D341Med (cell line): ENCODE data around the gene GIPR.
"Not testable (repeated sequence)": the region's sequence is repeated elsewhere in the genome, so short reads cannot be mapped to it uniquely, and the experiment has no call there.

Experiments
- DNase-seq: peaks from one replicate; pipeline ENCODE4 v3.0.0; 2012; ENCODE audit warnings: low spot score

Gene GIPR

DNA sequence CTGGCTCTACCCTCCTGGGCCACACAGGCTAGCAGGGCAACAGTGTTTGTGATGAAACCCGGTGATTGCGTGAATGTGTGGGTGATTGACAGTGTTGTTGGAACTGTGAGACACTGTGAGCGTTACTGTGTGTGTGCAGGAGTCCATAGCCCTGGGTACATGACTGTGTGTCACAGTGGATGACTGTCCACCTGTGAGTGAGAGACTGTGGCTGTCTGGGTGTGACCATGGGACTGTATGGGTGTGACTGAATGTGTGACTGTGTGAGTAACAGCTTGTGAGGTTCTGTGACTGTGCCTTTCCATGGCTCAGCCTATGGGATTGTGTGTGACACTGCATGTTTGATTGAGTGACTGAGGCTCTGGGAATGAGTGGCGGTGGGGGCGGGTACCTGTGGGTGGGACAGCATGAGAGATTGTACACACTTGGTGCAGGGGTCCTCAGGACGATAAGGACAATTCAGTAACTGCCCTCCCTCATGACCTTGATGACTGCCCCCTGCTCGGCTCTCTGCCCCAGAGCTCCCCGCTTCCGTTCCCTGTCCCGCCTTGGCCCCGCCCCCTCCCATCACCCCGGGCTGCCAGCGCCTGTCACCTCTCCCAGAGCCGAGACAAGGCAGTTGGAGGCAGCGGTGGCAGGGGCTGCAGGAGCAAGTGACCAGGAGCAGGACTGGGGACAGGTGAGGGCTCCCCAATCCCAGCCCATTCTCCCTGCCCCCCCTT is at the start of gene GIPR:
Gene GIPR, plus strand, starts transcription at position 602 of the 722 bp plus-strand sequence. CDS start 1,300 bp downstream, outside the sequence.
- peak; percentile 86 for DNase-seq

DNA sequence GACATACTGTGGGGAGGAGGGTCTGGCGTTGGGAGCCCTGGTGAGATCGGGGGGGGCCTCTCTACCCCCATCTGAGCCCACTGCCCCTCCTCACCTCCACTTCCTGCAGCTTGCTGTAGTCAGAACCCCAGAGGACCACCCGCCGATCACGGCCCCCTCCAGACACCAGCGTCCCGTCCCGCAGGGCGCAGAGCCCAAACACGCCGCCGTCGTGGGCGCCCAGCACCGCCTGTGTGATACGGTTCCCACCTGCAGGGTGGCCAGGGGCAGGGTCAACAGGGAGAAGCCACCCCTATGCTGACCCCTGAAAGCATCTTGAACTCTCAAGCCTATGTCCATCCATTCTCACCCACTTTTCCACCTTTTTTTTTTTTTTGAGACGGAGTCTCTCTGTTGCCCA is 46.6 kb upstream of the GIPR start:
- no peak for DNase-seq

GRCh38 chr19:45621976-45622503 is 46.0 kb upstream of the GIPR start:
- no peak for DNase-seq

- no peak for DNase-seq
Measured at GRCh38 chr19:45623984-45624383, 44.0 kb upstream of the GIPR start.

GRCh38 chr19:45628219-45628618 is 39.8 kb upstream of the GIPR start:
- not testable (repeated sequence) for DNase-seq

GRCh38 chr19:45629704-45630103 is 38.3 kb upstream of the GIPR start:
- no peak for DNase-seq

GRCh38 chr19:45630463-45630862 is 37.6 kb upstream of the GIPR start:
- no peak for DNase-seq

DNA sequence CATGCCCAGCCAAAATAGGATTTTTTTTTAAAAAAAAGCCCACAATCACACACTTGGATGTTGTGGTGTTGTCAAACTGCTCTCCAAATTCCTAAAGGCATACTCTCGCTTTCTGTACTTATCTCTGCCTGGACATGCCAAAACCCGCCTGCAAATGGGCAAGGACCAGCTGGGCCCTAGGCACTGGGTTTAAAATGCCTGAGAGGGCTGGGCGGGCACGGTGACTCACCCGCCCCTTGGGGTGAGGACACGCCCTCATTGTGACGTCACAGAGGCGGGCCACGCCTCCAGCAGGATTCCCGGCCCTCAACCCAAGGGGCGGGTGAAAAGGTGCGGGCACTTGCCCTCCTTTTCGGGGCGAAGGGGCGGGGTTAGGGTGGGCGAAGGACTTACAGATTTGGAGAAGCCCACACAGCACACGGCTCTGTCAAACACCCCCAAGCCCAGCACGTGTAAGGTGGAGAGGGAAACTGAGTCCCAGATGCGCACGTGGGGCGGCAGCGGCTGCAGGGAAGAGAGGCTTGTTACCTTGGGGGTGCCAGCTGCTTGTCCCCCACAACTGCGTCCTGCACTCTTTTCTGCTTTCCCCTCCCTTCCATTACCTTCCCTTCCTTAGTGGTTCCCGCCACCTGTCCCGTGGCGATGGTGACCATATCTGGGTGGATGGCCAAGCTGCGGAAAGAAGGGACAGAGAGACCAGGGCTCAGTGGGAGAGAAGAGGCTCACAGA is 35.4 kb upstream of the GIPR start:
- peak; percentile 96 for DNase-seq

DNA sequence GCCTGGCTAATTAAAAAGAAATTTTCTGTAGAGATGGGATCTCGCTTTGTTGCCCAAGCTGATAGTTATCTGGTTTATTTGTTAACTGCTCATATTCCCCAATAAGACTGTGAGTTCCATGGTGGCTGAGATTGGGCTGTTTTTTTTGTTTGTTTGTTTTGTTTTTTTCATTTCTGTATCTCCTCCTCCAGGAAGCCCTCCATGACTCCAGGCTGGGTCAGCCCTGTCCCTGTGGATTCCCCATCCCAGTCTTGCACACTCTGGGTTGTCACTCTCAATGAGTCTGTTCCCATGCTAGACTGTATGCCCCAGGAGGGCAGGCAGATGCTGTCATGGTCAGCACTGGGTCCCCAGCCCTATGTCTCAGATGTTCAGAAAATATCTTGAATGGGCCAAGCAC is 31.7 kb upstream of the GIPR start:
- no peak for DNase-seq

- no peak for DNase-seq
Measured at GRCh38 chr19:45636902-45637301, 31.1 kb upstream of the GIPR start.

- DNase-seq = no peak
Measured at GRCh38 chr19:45637890-45638667, 29.9 kb upstream of the GIPR start.

GRCh38 chr19:45638930-45639729 is 28.9 kb upstream of the GIPR start, which contains the start of gene EML2:
TSS of gene EML2 (minus strand) at chr19:45639397. CDS start at chr19:45639376, 21 bp downstream.
- DNase-seq = peak; percentile 67

DNA sequence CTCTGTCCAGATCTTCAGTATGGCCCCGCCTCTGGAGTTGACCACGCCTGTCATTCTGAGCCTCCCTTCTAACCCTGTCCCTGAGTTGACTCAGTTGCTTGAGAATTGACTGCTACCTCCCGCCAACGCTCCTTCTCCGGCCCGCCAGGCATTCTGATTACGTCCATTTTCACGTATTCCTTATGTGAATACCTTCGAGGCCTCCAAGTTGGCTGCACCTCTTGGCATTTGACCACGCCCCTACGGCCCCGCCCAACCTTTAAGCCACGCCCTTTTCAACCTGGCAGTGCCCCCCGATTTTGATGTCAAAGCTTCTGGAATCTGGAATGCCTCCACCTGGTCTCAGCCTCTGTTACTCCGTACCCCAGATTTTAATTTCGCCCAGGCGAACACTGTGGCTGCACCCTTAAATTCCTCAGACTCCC is 27.2 kb upstream of the GIPR start:
- DNase-seq = no peak

GRCh38 chr19:45641274-45642105 is 26.5 kb upstream of the GIPR start:
- no peak for DNase-seq

DNA sequence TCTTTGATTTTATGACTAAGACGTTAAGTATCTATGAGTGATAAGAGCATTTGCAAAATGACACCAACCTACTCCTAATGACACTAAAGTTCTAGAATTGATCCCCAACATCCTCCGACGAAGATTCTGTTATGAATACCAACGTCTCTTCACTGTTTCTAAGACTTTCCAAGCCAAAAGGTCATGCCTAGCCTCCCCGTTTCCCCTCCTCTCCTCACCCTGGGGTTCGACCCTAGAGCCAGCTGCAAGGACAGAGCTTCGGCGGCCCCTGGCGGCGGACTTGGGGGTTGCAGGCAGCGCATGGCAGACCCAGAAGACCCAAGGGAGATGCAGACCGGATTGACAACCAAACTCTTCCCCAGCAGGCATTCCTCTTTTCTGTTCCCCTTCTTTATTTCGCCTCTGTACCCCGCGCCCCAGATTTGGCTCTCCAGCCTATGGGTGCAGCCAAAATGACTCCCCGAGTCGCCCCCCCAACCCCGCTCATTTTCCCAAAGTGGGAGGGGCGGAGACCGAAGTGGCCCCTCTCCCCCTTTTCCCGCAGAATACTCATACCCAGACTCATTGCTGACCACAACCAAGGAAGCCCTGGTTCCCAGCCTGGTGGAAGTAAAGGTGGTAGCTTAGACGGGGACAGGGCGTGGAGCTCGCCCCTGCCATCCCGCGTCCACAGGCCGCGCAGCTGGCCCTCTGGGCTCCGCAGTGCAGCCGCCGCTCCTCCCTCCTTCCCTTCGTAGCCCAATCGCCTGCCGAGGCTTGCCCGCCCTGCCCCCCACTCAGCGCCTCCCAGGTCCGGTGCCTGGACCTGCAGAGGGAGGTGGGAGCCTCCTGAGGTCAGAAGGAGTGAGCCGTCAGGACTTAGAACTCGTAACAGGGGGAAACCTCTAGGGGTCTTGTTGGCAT is 24.7 kb upstream of the GIPR start:
- DNase-seq = peak; percentile 86

DNA sequence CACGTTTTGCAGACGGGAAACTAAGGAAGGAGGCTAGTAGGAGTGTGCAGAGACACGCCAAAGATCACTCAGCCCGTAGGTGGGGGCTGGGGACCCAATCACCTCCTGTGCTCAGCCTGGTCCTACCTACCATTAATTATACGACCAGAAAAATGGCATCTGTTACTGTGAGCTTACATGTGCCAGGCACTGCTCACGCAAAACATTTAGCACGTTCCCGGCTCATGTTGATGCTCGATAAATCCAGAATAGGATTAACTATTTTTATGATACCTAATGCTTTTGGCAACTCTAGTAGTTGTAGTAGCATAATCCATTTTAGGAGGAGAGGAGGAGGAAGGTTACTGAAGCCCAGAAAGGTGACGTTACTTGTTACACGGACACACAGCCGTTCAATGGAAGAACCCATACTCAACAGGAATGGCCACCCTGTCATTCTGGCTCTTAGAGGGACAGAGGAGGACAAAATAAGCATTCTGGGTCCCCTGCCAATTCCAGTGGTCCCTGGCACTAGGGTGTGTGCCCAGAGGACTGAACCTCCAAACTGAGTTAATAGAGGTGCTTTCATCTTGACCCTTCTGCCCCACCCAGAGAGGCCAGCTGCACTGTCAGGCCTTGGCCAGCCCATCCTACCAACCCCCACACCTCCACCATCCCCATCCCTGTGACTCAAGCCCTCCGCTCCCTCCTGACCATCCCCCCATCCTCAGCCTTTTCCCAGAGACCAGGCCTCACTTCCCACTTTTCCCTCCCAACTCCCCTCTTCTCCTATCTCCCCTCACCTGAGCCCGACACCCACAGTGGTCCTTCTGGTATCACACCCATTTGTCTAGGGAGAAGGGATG is 23.9 kb upstream of the GIPR start:
- DNase-seq = no peak

DNA sequence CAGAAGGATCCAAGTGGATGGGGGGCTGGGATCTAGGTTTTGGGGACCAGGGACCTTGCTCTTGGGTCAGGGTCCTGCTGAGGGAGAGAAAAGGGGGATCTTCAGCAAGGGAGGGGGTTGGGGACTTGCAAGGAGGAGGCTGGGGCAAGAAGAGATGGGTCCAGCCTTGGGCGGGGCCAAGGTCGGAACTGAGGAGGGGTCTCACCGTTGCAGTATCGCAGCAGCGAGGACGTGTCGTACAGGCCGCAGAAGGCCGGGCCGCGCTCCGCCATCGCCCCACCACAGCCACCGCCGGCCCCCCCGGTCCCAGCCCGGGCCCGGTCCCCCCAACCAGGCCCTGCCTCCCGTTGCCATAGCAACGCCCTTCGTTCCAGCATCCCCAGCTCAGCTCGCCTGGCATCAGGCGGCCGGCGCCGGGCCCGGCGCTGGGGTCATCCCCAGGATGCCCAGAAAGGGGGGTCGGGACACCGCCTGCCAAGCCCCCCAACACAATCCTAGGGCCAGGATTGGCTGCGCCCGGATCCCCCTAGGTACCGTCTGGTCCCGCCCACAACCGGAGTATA is 22.9 kb upstream of the GIPR start:
- no peak for DNase-seq

DNA sequence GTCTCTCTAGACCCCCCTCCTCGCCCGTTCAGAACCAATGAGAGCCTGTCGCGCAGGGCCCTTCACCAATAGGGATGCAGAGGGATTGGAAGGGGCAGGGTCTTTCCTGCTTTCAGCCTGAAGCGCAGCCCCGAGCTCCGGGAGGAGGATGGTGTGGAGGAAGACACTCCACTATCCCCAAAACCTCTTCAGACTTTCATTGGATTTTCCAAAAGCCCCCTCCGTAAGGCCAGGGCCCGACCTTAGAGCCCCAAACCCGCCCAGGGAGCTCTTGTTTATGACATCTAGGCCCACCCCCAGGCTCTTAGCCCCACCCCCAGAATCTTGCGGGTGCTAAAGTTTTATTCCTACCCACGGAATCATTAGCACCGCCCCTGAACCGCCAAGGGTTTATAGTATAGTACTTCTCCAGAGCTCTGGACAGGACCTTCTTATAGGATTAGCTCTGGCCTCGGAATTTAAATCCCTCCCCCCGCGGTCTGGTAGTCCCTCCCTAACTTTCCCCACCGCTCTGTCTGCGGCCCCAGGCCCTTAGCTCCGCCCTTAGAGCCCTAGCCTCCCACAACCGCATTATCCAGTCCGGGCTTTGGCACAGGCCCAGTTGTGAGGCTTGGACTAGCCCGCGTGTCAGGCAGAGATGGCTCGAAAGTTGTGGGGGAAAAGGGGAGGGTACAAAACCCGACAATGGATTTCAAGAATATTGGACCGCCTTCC is 22.2 kb upstream of the GIPR start:
- peak; percentile 85 for DNase-seq
